Right lobe of liver (tissue), 4 donors: Measurements from ENCODE around the gene SERPINI1.

Experiments used
- POLR2A ChIP-seq: fragments of 450-650 bp; IDR thresholded peaks from one replicate; pipeline ENCODE4 v1.6.1; 2017; ENCODE audit warnings: antibody characterized with exemption, mild to moderate bottlenecking
- TF ChIP-seq, protein P1 (sequence below), 4 donors: fragments of 200-600 bp in 3 of 4; fragments of 450-650 bp in 1 of 4; IDR thresholded peaks; one replicate each; pipeline versions ENCODE4 v1.5.1 to v1.8.0; 2016 to 2022; ENCODE audit warnings: antibody characterized with exemption in 4 of 4, mild to moderate bottlenecking in 2 of 4
- donor health status: DM: no; HTN: no; CAD: no.
- donor health status: DM: no; HTN: no; CAD: no.
- donor health status: DM: no; HTN: yes; CAD: no.

GRCh38 chr3:167776066-167776685 is 40.7 kb downstream of the SERPINI1 start:
- no peak for TF ChIP-seq POLR2A
- TF ChIP-seq, protein P1, sequence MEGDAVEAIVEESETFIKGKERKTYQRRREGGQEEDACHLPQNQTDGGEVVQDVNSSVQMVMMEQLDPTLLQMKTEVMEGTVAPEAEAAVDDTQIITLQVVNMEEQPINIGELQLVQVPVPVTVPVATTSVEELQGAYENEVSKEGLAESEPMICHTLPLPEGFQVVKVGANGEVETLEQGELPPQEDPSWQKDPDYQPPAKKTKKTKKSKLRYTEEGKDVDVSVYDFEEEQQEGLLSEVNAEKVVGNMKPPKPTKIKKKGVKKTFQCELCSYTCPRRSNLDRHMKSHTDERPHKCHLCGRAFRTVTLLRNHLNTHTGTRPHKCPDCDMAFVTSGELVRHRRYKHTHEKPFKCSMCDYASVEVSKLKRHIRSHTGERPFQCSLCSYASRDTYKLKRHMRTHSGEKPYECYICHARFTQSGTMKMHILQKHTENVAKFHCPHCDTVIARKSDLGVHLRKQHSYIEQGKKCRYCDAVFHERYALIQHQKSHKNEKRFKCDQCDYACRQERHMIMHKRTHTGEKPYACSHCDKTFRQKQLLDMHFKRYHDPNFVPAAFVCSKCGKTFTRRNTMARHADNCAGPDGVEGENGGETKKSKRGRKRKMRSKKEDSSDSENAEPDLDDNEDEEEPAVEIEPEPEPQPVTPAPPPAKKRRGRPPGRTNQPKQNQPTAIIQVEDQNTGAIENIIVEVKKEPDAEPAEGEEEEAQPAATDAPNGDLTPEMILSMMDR (IDR thresholded peaks at IDR 0.05): no peak
